HG02970 (cell line): ENCODE data around the gene ERVMER34-1.

Source experiments
- ATAC-seq: cut with Tn5 transposase; IDR thresholded peaks from one replicate; pipeline ENCODE4 v1.9.1; 2021; ENCODE audit warnings: mild to moderate bottlenecking, moderate library complexity, moderate number of reproducible peaks; ENCODE audit not compliant: unreplicated experiment, low FRiP score

Gene ERVMER34-1, protein sequence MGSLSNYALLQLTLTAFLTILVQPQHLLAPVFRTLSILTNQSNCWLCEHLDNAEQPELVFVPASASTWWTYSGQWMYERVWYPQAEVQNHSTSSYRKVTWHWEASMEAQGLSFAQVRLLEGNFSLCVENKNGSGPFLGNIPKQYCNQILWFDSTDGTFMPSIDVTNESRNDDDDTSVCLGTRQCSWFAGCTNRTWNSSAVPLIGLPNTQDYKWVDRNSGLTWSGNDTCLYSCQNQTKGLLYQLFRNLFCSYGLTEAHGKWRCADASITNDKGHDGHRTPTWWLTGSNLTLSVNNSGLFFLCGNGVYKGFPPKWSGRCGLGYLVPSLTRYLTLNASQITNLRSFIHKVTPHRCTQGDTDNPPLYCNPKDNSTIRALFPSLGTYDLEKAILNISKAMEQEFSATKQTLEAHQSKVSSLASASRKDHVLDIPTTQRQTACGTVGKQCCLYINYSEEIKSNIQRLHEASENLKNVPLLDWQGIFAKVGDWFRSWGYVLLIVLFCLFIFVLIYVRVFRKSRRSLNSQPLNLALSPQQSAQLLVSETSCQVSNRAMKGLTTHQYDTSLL

DNA sequence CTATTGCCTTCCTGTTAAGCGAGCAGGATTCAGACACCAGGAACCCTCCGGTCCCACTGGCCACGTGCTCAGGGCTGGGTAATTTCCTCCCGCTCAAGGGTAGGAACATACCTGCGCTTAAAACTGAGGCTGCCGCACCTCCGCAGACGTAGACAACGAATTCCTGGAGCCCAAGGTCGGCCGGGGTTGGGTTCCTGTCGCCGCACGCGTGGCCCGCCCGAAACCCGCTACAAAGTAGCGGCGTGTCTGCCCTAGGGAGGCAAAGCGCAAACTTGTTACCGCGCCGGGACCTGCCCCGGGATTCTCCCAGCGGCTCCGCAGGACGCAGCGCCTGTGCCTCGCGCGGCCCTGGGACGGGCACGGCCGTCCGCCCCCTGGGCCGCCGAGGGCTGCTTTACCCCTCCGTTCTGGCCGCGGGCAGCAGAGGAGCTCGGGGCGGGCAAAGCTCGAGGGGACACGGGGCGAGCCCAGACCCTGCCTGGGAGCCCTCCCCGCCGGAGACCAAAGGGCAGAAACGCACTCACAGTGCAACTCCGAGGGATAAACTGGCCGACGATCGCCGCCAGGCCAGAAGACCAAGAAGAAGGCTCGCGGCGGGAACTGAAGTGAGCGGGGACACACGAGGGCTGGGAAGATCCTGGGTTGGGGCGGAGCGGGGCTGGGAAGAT, at the start of gene ERVMER34-1:
Gene ERVMER34-1 (minus strand): TSS at position 607 of the 668 bp plus-strand sequence. CDS start 5,905 bp downstream, outside the sequence.
- ATAC-seq: no peak

DNA sequence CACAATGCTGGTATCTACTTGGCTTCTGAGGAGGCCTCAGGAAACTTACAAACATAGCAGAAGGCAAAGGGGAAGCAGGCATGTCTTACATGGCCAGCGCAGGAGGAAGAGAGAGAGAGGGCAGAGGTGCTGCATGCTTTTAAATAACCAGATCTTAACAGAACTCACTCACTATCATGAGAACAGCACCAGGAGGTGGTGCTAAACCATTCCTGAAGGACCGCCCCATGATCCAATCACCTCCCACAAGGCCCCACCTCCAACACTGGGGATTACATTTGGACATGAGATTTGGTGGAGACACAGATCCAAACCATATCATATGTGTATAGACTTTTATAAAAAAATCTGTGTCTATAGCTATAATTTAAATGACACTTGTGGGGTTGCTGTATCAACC, 48.6 kb upstream of the ERVMER34-1 start:
- ATAC-seq: no peak

DNA sequence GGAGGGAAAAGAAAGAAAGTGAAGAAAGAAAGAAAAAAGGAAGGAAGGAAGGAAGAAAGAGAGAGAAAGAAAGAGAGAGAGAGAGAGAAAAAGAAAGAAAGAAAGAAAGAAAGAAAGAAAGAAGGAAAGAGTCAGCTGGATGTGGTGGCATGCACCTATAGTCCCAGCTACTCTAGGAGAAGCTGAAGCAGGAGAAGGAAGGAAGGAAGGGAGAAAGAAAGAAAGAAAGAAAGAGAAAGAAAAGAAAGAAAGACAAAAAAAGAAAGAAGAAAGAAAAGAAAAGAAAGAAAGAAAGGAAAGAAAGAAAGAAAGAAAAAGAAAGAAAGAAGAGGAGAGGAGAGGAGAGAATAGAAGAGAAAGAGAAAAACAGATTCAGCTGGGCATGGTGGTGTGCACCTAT, 44.3 kb upstream of the ERVMER34-1 start:
- no peak for ATAC-seq

DNA sequence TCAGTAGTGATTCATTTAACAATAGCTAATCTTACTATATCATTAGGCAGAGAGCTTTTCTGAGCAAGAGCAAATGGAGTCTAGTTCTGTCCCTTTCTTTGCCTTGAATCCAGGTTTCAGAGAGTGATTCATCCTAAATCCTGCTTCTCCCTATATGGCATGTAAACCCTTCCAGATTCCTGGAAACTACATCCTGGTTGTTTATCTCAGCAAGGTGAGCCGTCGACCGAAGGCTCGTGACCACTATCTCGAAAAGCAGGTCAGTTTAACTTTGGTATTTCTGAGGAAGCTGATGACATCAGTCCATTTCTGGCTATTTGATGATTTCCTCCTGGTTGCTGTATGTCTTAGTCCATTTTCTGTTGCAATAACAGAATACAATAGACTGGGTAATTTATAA, 40.7 kb upstream of the ERVMER34-1 start:
- no peak for ATAC-seq

DNA sequence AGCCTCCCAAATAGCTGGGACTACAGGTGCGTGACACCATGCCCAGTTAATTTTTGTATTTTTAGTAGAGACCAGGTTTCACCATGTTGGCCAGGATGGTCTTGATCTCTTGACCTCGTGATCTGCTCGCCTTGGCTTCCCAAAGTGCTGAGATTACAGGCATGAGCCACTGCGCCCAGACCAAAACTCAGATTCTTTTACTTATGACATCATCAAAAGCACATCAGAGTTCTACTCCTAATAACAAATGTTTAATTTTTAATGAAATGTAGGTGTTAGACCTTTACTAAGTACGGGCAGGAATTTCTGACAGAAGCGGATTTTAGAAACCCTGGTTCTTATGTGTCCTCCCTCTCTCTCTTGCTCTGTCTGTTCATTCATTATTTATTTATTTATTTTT, 38.5 kb upstream of the ERVMER34-1 start:
- no peak for ATAC-seq

DNA sequence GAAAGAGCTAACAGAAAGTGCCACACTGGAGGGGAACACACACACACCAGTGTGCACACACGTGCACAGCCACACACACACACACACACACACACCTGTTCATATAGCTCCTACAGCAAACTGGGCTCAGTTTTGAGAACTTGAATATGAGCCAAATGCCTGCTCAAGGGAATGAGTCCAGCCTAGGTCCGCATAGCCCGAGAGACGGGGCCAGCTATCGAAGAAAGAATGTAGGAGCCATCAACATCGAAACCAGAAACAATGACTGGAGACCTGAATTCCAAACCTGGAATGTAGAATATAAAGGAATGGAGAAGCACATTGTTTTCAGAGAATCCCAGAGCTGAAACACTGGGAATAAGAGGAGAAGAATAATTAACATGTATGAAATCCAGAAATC, 37.6 kb upstream of the ERVMER34-1 start:
- ATAC-seq: no peak

DNA sequence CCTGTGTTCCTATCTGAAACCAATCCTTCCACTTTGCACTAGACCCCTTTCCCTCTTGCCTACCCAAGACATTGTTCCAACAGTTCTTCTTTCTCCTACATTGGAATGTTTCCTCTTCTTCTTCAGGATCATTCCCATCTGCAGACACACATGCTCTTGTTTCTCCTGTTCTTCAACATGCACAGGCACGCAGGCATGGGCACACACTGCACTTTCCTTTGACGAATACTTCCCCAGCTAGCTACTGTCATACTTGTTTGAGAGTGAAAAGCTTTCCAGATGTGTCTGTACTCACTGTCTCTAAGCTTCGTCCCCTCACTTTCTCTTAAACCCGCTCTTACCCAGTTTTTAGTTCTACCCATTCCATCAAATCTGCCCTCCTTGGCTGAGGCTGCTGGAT, 31.8 kb upstream of the ERVMER34-1 start:
- ATAC-seq: no peak

DNA sequence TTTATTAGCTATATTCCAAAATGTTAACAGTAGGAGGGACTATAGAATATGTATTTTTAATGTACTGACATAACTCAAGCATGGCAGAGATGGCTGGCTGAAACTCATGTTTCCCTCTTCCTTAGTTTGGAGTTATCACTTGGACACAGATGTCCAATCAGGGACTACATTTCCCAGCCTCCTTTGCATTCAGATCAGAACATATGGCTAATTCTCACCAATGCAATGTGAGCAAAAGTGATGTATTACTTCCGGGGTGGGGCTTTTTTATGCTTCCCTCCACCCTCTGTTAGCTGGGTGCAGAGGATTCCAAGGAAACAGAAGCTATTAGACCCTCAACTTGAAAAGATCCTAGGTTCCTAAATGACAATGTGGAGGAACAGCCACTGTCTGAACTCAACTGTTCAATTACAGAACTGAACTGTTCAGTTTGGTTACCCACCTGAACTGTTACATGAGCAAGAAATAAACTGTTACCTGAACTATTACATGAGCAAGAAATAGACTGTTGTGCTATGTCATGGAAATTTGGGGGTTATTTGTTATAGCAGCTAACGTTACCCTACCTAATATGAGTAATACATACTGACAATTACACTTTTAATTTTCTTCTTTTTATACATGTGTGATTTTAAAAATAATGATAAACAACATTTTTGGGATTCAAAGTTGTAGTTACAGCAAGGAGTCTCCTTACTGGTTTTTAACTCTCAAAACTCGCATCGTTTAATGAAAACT, 29.6 kb upstream of the ERVMER34-1 start:
- no peak for ATAC-seq

DNA sequence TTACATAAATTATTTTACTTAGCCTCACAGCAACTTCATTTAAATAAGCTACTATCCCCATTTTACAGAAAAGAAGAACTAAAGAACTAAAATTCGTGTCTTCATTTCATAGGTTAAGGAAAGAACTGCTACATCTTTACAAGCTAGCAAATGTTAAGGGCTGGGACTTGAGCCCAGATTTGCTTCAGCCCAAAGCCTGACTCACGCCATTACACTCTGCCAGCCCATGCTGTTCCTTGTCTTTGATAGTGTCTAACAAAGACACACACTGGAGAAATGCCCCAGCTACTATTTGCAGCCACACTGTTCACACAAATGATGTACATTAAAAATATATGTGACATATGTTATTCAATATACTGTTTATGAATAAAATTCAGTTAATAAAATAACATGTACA, 29.0 kb upstream of the ERVMER34-1 start:
- no peak for ATAC-seq

DNA sequence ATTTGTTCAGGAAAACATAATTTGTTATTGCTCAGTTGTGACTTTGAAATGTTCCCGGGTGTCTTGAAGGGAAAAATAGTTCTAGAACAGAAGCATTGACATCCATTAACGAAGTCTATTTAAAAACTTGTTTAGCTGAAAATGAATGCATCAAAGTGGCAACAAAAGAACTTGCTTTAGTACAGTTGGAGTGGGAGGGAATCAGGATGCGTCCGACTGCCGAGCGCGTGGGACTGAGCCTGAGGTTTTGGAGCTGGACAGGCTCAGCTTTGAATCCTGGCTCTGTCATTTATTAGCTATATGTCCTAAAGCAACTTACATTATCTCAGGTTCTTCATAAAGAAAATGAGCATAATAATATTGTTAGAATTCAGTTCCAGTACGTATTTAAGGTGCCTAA, 9.0 kb upstream of the ERVMER34-1 start:
- no peak for ATAC-seq

DNA sequence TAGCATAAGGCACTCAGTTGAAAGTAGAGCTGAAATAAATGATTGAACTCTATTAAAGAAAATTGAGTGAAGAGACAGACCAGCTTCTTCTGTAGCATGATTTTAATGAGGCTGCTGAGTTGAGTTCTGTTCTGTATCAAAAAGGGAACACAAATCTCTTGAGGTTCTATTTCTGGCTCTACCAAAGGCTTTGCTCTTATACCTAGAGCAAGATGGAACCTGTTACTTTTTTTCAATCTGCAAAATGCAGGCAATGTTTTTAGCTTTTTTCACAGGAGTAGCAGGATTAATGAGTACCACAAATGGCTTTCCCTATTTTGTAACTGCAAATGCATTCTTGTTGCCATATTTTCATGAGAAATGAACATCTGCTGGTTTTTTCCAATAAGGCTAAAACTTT, 4.2 kb upstream of the ERVMER34-1 start:
- ATAC-seq: no peak

DNA sequence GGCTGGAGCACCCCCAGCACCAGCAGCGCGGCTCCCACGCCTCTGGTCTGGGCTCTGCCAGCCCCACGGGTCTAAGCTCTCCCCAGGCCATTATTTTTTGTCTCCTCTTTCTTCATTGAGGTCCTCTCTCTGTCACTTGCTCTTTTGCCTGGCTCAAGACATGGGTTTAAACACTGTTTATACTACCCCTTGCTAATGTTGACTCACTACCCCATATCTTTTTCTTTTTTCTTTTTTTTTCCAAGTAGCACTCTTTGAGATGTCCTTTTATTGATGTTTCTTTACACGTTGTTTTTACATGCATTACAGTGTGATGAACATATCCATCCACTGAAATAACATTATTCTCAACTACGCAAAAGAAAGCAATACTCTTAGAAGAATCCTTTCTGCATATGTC, 1.7 kb upstream of the ERVMER34-1 start:
- no peak for ATAC-seq

DNA sequence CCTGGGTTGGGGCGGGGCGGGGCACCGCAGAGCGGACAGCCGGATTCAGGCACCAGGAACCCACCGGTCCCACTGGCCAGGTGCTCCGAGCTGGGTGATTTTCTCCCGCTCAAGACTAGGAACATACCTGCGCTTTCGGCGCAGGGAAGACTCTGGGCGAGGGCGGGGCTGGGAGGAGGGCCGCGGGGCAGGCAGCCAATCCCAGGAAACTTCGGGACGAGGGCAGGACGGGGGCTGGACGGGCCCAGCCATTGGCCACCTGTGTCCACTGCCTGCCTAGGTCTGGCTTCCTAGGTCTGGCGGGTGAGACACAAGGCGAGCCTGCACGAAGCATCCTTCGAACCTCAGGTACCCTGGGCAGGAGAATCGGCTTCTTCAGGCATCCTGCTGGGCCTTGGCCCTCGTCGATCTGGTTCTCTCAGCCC, 274 bp upstream of the ERVMER34-1 start:
- ATAC-seq: no peak

DNA sequence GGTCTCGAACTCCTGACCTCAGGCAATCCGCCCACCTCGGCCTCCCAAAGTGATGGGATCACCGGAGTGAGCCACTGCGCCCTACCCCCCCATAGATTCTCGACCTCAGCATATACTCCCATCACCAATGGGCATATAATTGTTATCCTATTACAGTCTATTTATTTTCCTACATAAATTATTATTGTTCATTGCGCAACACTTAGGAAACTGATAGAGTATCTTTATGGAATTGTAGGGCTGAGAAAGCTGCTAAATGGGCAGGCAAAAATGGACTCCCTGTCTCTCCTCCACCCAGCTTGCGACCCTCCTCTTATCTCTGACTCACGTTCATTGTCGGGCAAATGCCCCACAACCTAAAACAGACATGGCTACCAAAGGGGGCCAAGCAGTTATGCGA, 1.0 kb downstream of the ERVMER34-1 start:
- ATAC-seq: no peak

DNA sequence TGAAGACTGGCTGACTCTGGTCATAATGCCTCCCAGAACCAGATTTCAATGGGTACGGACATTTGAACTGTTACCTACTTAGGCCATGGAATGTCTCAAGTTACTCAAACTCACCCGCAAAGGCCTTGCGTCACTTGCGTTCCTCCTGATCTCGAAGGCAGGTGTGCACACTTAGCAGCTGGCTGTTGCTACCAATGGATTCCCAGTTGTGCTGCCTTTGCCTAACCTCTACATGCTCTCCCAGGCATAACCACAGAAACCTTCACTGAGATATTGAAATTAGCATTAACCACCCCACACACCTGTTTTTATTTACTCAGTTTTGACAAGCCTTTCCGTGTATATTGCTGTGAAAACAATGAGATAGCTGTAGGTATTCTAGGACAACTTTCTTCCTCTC, 2.8 kb downstream of the ERVMER34-1 start:
- ATAC-seq: no peak

DNA sequence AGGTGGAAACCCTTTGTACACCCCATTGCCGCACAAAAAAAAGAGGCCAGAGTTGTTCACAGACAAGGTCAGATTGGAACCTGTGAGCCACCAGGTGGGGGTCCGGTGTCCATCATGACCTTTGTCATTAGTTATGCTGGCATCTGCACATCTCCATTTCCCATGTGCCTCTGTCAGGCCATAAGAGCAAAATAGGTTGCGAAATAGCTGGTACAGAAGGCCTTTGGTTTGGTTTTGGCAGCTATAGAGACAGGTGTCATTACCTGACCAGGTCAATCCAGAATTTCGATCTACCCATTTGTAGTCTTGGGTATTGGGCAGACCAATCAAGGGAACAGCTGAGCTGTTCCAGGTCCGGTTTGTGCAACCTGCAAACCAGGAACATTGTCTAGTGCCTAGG, 6.6 kb downstream of the ERVMER34-1 start:
- no peak for ATAC-seq

DNA sequence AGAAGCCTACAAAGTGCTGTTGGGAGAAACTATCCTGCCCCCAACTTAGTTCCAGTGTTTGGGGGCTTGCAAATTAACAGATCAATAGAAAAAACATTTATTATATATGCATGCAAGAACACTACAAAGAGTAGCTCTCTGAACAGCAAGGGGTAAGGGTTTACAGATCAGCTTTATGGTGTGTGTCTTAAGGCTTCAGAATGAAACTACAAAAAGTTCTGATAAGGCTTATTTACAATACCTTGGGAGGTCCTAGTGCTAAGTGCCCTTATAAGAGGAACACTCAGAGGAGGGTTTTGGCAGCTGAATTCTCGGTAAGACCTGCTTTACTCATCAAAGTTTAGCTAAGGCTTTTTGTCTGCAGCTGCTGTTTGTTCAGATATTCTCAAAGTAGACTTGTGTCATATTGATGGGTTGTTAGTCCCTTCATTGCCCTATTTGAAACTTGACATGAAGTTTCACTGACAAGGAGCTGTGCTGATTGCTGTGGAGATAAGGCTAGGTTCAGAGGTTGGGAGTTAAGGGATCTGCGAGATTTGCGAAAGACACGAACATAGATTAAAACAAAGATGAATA, 7.7 kb downstream of the ERVMER34-1 start:
- ATAC-seq: no peak

DNA sequence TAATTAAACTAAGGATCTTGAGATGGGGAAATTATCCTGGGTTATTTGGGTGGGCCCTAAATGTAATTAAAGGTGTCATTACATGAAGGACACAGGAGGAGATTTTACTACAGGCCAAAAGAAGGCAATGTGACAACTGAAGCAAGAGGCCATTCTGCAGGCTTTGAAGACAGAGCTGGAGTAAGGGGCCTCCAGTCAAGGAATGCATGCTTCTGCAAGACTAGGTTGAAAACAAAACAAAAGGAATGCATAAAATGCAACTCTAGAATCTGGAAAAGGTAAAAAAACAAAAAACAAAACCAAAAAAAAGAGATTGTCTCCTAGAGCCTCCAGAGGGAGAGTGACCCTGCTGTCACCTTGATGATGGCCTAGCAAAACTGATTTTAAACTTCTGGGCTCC, 21.6 kb downstream of the ERVMER34-1 start:
- no peak for ATAC-seq

DNA sequence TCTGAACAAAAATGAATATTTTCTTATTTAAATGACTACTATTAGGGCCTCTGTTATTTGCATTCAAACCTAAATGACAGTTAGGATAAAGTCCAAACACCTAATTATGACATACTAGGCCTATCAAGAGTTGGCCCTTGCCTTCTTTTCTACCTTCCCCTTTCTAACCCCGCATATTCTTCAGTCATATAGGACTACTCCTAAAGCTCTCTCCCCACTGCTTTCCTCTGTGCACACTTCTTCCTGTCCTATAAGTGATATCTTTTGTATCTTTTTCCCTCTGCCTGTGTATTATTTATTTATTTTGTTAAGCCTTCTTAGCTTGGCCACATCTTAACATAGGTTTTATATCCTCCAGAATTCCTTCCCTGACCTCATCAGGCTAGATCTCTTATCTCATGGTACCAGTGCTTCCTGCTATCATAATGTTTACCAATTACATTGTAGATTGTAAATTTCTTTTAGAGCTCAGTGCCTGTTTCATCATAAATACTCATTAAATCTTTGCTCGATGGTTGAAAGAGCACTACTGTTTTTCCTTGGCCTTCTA, 22.5 kb downstream of the ERVMER34-1 start:
- no peak for ATAC-seq

DNA sequence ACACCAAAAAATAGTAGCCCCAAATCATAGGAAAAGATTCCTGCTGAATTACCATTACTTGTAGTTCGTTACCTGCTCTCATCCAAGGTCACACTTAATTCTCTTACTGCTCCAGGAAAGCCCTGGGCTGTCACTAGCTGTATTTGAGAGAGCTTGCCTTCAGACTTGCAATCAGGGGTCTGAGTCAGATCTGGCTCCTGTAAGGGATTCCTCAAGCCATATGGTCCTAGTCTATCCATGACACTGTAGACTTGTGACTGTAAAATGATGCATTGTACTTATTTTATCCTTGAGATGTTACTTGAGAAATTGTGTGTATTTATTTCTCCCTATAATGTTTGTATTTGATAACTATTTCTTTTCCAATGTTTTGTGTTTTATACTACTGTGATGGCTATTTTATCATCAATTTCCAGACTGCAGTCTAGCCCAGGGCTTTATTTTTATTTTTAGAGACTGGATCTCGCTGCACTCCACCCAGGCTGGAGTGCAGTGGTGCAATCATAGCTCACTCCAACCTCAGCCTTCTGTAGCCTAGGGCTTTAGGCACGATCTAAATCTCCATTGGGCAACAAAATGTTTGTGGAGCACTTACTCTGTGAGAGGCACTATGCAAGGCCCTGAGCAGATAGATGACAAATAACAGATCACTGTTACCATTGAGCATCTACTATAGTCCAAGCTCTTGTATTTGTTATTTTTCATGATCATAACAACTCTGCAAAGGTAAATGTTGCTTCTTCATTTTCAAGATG, 24.2 kb downstream of the ERVMER34-1 start:
- ATAC-seq: no peak
